ENCODE results near the gene MAP2K5. TPM values are rescaled to one million over a fixed set of nuclear protein-coding genes. Genes with fewer than 3 reads are reported as not detected.
"Not testable (repeated sequence)": the region's sequence is repeated elsewhere in the genome, so short reads cannot be mapped to it uniquely, and the experiment has no call there.

MAP2K5 gene
- total RNA-seq, 3 donors from 2014 or later = 26.4 to 36.4 (median 30.3) TPM

GRCh38 chr15:67611370-67612369 lies 69.2 kb downstream of the MAP2K5 start:
- intact Hi-C loops (cut with DNase I, micrococcal nuclease) = no loop called here
- peaks cover 4% of the 10 kb centered on the region for H3K4me1 ChIP-seq (ENCODE audit: low read depth)
- no peaks in the 10 kb centered on the region for H3K36me3 ChIP-seq (ENCODE audit: low read depth)
- H3K9me3 ChIP-seq = no peaks in the 10 kb centered on the region
- no peak overlapping the region for H3K4me3 ChIP-seq
- no peak for TF ChIP-seq CTCF (IDR thresholded peaks at IDR 0.05)
- peak; percentile 61 for ATAC-seq
- DNase-seq = no peak

- Histone ChIP-seq H3K36me3 (ENCODE audit: low read depth) (no peaks in the 10 kb centered on the region), H3K9me3 (no peaks in the 10 kb centered on the region), H3K4me3 (no peak overlapping the region), H3K4me1 (ENCODE audit: low read depth) (peaks cover 4% of the 10 kb centered on the region)
- no peak for DNase-seq
- intact Hi-C loops (cut with DNase I, micrococcal nuclease) = no loop called here
- no peak for ATAC-seq
- TF ChIP-seq CTCF (IDR thresholded peaks at IDR 0.05) = no peak
Observed at GRCh38 chr15:67613211-67613610, 70.7 kb downstream of the MAP2K5 start.

- Histone ChIP-seq H3K4me3 (no peak overlapping the region), H3K9me3 (no peaks in the 10 kb centered on the region), H3K36me3 (ENCODE audit: low read depth) (no peaks in the 10 kb centered on the region), H3K4me1 (ENCODE audit: low read depth) (peaks cover 3% of the 10 kb centered on the region)
- intact Hi-C loops (cut with DNase I, micrococcal nuclease) = no loop called here
- no peak for TF ChIP-seq CTCF (IDR thresholded peaks at IDR 0.05)
- ATAC-seq = no peak
- no peak for DNase-seq
Observed at GRCh38 chr15:67613708-67614107, 71.2 kb downstream of the MAP2K5 start.

- H3K4me1 ChIP-seq (ENCODE audit: low read depth); H3K4me3 ChIP-seq; H3K9me3 ChIP-seq; DNase-seq; ATAC-seq; intact Hi-C loops (cut with DNase I, micrococcal nuclease); H3K36me3 ChIP-seq (ENCODE audit: low read depth): not testable (repeated sequence)
Observed at GRCh38 chr15:67615131-67615534, 72.6 kb downstream of the MAP2K5 start.

DNA sequence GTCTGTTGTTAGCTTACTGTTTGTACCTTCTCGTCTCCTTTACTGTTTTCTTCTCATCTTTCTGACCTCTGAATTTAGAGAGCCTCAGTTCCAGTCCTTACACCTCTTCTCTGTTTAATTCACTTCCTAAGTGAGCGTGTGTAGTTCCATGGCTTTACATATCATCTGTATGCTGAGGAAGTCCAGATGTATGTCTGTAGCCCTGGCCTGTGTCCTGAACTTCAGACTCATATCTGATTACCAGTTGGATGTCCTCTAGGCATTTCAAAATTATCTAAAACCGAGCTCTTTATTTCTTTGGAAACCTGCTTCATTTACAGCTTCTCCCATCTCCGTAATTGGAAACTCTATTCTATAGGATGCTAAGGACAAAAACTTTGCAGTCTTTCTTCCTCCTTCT lies 75.8 kb downstream of the MAP2K5 start:
- DNase-seq (no peak), ATAC-seq (no peak)
- no peak overlapping the region for H3K4me3 ChIP-seq
- no peaks in the 10 kb centered on the region for H3K9me3 ChIP-seq
- intact Hi-C loops (cut with DNase I, micrococcal nuclease) = no loop called here
- no peaks in the 10 kb centered on the region for H3K4me1 ChIP-seq (ENCODE audit: low read depth)
- H3K36me3 ChIP-seq (ENCODE audit: low read depth) = no peaks in the 10 kb centered on the region
- no peak for TF ChIP-seq CTCF (IDR thresholded peaks at IDR 0.05)

GRCh38 chr15:67622110-67622509 lies 79.6 kb downstream of the MAP2K5 start:
- no peaks in the 10 kb centered on the region for H3K9me3 ChIP-seq
- H3K4me1 ChIP-seq (ENCODE audit: low read depth) = no peaks in the 10 kb centered on the region
- no peak overlapping the region for H3K4me3 ChIP-seq
- no peaks in the 10 kb centered on the region for H3K36me3 ChIP-seq (ENCODE audit: low read depth)
- no peak for TF ChIP-seq CTCF (IDR thresholded peaks at IDR 0.05)
- DNase-seq (no peak), ATAC-seq (no peak)
- intact Hi-C loops (cut with DNase I, micrococcal nuclease) = no loop called here
